CD4-positive, alpha-beta T cell treated with Interleukin-2 at 100 ng/mL for 4 hours (primary cell): ENCODE results near the gene SLC38A3.
"Not testable (repeated sequence)": the region's sequence is repeated elsewhere in the genome, so short reads cannot be mapped to it uniquely, and the experiment has no call there.

Experiments used
- DNase-seq: peaks from one replicate; pipeline ENCODE4 v3.0.0-alpha.2; 2020; ENCODE audit warnings: low spot score

Gene SLC38A3

GRCh38 chr3:50211368-50211717, 6.3 kb downstream of the SLC38A3 start:
- not testable (repeated sequence) for DNase-seq

- no peak for DNase-seq
These were observed 6.9 kb downstream of the SLC38A3 start for GRCh38 chr3:50211930-50212329.

DNA sequence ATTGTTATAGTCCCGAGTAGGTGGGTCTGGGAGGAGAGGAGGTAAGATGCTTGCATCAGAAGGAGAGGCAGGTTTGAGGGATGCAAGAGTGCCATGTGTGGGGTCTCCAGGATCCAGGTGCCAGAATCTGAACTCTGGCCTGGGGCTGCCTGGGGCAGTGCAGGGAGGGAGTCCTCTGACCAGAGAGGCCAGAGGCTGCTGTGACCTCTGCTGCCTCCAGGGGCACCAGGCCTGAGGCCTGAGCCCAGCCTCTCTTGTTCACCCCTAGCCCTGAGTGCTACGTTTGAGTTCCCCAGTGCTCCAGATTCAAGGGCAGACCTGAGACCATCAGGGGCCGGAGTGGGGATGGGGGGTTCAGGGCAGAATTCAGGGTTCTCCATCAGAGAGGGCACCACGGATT, 7.4 kb downstream of the SLC38A3 start:
- DNase-seq = no peak

DNA sequence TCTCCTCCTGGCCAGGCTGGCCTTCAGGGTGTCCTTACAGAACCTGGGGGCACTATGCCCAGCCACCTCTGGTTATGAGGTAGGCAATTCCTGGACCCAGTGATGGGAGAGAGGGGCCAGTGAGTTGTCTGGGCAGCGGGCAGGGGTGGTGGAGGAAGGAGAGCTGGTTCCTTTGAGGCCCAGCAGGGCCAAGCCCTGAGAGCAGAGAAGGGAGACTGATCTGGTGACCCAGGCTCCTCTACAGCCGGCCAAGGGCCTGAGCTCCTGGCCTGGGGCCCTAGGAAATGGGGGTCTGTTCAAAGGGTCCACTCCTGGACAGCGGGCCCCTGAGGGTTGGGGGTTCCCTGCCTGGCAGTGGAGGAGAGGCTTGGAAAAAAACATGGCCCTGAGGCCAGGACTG, 7.9 kb downstream of the SLC38A3 start:
- DNase-seq = no peak

DNA sequence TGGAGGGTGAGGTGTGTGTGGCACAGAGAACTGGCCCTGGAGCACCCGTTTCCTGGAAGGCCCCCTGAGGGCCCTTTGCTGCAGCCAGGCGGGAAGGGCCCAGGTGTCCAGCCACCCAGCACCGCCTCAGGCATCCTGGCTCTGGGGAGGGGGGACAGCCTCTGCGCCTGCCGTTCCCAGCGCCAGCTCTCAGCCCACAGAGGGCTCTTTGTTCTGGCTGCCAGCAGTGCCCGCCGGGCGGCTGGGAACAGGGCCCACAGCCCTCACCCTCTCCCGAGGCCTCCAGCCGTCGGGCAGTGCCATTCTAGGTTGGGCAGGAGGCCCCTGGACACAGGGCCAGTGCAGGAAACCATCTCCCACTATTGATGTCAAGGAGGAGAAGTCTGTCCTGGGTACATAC, 8.3 kb downstream of the SLC38A3 start:
- no peak for DNase-seq

- no peak for DNase-seq
These were observed 9.8 kb downstream of the SLC38A3 start for GRCh38 chr3:50214824-50215223.

DNA sequence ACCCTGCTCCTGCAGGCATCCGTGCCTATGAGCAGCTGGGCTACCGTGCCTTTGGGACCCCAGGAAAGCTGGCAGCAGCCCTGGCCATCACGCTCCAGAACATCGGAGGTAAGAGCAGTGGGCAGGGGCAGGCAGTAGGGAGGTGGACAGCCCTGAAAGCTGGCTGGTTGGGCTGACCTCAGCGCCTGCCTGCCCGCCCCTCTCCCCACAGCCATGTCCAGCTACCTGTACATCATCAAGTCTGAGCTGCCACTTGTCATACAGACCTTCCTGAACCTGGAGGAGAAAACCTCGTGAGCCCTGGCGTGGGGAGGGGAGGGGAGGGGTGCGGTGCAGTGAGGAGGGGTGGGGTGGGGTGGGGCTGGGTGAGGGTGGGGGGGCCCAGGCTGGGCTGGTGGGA, 10.5 kb downstream of the SLC38A3 start:
- no peak for DNase-seq

DNA sequence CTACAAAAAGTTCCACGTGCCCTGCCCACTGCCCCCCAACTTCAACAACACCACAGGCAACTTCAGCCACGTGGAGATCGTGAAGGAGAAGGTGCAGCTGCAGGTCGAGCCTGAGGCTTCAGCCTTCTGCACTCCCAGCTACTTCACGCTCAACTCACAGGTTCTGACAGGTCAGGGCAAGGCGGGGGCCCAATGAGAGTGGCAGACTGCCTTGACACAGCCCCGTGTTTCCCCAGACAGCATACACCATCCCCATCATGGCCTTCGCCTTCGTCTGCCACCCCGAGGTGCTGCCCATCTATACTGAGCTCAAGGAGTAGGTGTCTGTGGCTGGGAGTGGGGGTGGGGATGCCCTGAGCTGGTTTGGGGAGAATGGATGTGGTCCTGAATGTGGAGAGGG, 12.6 kb downstream of the SLC38A3 start:
- DNase-seq = no peak

- DNase-seq = no peak
These were observed 13.4 kb downstream of the SLC38A3 start for GRCh38 chr3:50218448-50218847.

GRCh38 chr3:50219285-50219684, 14.2 kb downstream of the SLC38A3 start:
- DNase-seq = no peak

DNA sequence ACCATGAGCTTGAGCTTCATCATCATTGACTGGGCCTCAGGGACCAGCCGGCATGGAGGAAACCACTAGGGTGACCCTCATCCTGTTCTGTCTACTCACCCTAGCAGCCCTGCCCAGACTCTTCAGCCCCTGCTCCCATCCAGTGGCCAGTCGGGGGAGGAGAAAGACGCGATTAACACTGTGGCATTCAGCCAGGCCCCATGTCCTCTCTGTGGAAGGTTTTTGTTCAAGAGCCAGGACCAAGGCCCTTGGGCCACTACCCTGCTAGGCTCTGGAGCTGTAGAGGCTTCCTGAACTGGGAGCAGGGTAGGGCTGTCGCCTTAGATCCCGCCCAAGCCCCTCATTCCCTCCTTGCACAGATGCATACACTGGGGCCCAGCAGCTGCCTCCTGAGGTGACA, 15.0 kb downstream of the SLC38A3 start:
- no peak for DNase-seq

DNA sequence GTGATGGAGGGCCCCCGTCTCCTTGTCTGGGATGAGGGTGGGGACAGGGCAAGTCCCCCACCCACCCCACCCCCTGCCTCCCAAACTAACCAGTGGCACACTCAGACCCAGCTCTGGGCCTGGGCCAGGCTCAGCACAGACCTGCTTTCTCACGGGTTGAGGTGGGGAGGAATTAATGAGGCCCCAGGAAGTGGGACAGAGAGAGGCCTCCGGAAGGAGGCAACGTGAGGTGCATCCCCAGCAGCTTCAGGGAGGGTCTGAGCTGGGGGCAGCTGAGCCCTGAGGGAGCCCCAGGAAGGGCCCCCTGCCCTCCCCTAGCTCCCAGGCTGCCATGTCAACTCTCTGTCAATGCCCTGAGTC, 16.0 kb downstream of the SLC38A3 start:
- no peak for DNase-seq

DNA sequence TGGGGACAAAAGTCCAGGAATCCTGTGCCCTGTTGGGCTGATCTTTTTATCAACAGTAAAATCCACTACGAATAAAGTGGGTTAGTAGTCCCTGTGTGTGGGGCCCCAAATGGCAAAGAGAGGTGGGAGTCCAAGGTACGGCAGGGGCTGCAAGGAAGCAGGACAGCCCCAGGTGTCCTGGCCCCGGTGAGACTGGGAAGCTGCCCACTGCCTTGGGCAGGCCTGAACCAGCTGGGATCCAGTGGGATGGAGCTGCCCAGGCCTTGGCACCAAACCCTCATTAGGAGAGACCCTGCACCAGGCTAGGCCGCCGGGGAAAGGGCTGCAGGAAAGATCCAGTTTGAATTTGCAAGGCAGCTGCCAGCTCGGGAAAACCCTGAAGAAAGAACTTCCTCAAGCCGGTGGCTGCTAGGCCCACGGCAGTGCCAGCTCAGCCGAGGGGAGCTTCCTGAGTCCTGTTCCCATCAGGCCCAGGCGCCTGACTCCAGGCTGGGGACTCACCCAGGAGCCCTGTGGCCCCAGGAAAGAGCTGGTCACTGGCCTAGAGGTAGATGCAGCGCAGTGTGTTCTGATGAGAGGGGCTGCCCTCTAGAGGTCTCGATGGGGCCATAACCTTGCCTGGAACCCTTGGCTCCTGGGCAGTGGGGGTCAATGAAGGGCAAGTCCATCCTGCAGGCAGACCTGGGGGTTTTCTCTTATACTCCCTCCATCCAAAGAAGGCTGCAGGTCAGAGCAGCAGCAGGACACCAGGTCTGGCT, 16.5 kb downstream of the SLC38A3 start:
- DNase-seq = no peak

DNA sequence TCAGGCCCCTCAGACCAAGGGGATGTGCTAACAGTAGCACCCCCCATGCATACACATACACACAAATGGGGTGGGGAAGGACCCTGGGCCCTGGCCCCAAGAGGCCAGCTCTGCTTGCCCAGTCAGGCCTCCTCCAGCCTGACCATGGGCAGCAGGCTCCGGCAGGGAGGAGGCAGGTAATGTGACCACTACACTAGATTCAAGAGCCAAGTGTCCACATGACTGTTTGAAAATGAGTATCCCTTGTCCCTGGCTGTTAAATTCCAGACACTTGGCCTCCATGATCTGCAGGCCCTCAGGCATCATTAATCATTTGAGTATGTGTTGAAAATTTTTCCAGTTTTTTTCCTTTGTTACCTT, 17.1 kb downstream of the SLC38A3 start:
- no peak for DNase-seq

- DNase-seq = no peak
These were observed 19.6 kb downstream of the SLC38A3 start for GRCh38 chr3:50224639-50225038.

- DNase-seq = peak; percentile 27
These were observed 21.9 kb downstream of the SLC38A3 start for GRCh38 chr3:50226888-50227389.

- peak; percentile 92 for DNase-seq
These were observed 22.5 kb downstream of the SLC38A3 start for GRCh38 chr3:50227390-50228183.

GRCh38 chr3:50228184-50228763, 23.2 kb downstream of the SLC38A3 start:
- not testable (repeated sequence) for DNase-seq

GRCh38 chr3:50229490-50229889, 24.4 kb downstream of the SLC38A3 start:
- DNase-seq = no peak

GRCh38 chr3:50230104-50230793, 25.2 kb downstream of the SLC38A3 start:
- no peak for DNase-seq

DNA sequence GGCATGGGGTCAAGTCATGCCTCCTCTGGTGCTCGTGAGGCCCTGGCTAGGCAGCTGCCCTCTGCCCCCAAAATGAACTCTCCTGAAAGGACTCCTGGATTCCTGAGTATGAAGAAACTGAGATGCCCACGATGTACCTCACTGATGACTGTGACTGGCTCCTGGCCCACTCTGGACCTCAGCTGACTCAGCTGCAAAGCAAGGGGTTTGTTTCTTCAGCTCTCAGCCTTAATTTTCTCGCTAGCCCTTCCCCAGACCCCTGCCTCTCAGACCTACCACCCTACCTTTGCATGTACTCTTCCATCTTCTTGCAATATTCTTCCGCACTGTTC, 25.7 kb downstream of the SLC38A3 start:
- no peak for DNase-seq

GRCh38 chr3:50231581-50231980, 26.5 kb downstream of the SLC38A3 start:
- no peak for DNase-seq

GRCh38 chr3:50232303-50232702, 27.2 kb downstream of the SLC38A3 start:
- DNase-seq = no peak
